HL-60/S4 treated with phorbol 12-myristate 13-acetate at 8.2 ng/mL for 4 days and 3 days (cell line): ENCODE measurements around the gene PIGZ.

Source experiments
- in situ Hi-C: fragments of 300-500 bp; cut with MboI; formaldehyde crosslinking; loops from 2 replicates; pipeline ENCODE4 v1.15.0; 2022; ENCODE audit warnings: low sequenced_read_pairs

Gene PIGZ

GRCh38 chr3:196927571-196928453 lies 40.8 kb downstream of the PIGZ start:
- in situ Hi-C loops, result no loop called here

- in situ Hi-C loops, result no loop called here
These were observed 47.9 kb downstream of the PIGZ start for GRCh38 chr3:196920733-196921132.

- in situ Hi-C loops, result no loop called here
These were observed 49.7 kb downstream of the PIGZ start for GRCh38 chr3:196918968-196919367.

GRCh38 chr3:196916995-196917394 lies 51.6 kb downstream of the PIGZ start:
- in situ Hi-C loops, result no loop called here

- in situ Hi-C loops, result no loop called here
These were observed 52.4 kb downstream of the PIGZ start for GRCh38 chr3:196916221-196916620.

GRCh38 chr3:196915375-196915774 lies 53.3 kb downstream of the PIGZ start:
- in situ Hi-C loops, result no loop called here

- in situ Hi-C loops, result no loop called here
These were observed 53.8 kb downstream of the PIGZ start for GRCh38 chr3:196914866-196915265.

- in situ Hi-C loops, result no loop called here
These were observed 64.9 kb downstream of the PIGZ start for GRCh38 chr3:196903740-196904139.

GRCh38 chr3:196902296-196902695 lies 66.3 kb downstream of the PIGZ start:
- in situ Hi-C loops, result no loop called here

- in situ Hi-C loops, result no loop called here
These were observed 66.9 kb downstream of the PIGZ start for GRCh38 chr3:196901768-196902167.
